HK-2 (cell line): ENCODE measurements around the gene NAT9.

Experiments
- DNase-seq: peaks from one replicate; pipeline ENCODE4 v3.0.0-alpha.2; 2018; ENCODE audit not compliant: unreplicated experiment

NAT9 gene

GRCh38 chr17:74805591-74805991 is 29.4 kb upstream of the NAT9 start:
- no peak for DNase-seq

DNA sequence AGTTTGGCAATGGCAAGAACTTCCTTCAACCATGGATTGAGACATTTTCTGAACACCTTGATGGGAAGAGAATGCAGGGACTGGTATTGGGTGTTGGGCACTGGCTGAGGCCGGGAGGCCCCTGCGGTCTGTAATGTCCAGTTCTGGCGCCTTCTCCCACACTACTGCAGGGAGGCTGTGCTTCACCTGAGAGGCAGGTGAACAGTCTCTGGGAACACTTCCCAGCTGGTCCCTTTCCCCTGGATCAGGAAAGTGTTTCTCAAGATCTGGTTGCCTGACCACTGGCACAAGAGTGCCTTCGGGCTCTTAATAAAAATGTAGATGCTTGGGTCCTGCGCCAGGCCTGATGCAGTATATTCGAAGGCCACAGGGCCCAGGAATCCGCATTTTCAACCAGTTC is 28.5 kb upstream of the NAT9 start:
- no peak for DNase-seq

- no peak for DNase-seq
Measured at GRCh38 chr17:74803971-74804370, 27.8 kb upstream of the NAT9 start.

DNA sequence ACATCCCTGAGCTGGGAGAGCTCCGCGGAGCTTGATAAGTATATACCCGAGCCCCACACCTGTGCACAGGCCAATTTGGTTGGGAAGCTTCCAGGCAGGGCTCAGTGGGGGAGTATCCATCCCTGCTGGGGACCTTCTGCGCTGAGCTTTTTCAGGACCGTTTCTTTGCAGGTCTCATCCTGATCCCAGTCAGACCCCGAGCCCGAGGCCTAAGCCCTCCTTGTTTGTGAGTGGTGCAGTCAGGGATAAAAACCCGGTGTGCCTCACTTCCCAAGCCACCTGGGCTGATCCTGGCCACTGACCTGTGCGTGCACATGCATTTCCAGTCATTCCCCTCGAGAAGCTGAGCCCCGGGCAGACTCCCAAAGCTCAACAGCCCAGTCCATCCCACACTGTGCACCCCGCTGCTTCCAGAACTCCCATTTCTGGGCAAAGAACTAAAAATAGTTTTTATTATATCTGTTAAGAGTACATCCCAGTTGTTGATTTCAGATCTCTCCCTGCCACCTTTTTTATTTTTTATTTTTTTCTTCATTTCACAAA is 27.3 kb upstream of the NAT9 start:
- DNase-seq: no peak

DNA sequence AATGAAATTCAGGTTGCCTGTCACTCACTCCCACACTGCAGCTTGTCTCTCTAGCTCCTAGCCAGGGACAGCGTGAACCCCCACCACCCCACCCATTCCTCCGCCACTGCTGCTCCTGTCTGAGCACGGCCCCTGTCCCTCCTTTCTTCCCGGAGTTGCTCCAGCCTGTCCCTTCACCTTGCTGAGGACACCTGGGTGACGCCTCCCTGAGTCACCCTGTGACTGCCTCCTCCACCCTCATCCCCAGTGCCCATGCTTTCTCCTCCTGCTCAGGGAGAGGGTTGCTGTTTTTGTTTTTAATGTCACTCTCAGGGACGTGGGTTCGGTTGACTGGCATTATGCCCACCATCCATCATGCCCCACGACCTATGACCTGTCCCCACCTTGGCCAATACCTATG is 25.8 kb upstream of the NAT9 start:
- DNase-seq: no peak

DNA sequence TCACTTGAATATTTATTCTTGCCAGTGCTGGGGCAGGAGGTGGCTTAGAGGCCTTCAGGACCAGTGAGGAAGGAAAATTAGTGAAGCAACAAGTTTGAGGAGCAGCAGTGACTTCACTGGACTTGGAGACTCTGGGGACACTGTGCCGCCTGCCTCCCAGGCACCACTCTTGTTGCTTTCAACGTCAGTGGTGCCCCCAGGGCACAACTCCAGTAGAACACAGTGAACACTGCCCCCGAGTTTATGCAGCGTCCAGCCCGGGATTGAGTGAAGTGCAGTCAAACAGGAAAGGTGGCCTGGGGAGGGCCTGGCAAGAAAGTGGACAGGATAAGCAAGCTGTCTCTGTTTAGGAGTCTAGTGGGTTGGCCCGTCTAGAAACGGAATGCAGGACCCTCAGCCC is 24.4 kb upstream of the NAT9 start:
- DNase-seq: no peak

DNA sequence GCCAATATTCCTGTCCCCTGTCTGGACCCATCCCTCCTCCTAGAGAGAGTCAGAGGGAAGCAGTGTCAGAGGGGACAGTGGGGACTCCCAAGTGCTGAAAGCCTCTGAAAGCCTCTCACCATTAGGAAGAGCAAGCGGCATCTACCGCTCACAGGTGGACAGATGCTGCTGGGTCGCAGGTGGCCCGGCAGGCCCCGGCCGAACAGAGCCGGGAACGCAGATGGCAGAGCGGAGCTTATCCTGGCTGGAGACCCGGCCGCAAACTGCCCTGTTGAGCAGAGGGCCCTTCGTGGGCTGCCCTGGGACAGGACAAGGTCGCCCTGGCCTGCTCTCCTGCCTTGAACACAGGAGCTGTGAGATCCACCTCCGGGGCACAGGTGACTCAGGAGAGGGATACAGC is 23.0 kb upstream of the NAT9 start:
- no peak for DNase-seq

DNA sequence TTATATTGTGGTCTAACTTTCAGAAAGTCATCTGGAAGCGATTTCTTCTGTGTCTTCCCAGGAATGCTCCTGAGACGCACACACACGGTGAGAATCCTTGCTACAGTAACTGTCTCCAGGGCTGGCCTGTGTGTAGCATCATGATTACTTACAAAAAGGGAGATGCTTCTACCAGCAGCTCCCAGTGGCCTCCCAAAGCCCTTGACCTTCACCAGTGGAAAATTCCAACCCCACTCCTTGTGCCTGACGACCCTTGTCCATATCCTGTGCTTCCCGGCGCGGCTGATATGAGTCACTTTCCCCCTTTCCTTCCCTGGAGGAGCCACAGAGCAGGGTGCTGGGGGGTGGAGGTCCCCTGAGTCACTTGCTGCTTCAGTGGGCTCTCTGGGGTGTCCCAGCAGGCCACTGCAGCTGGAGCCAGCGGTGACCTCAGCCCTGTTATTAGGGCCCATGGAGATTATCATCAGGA is 22.1 kb upstream of the NAT9 start:
- DNase-seq: peak; percentile 72

DNA sequence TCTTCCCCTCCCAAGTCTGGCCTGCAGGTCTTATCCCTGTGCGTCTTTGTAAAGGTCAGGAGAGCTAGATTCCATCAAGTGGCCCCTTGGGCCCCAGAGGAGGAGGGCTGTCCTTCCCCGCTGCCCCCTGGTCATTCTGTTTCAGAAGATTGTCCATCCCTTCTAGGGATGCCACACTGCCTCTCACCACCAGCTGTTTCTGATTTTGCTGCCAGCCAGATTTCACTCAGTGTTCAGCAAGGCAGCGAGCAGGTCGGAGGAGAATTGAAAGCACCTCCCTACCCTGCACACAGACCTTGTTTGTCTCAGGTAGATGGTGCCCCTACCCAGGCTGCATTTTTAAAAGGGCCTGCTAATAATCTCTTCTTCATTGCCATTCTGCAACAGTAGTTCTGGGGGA is 21.7 kb upstream of the NAT9 start:
- no peak for DNase-seq

- no peak for DNase-seq
Measured at GRCh38 chr17:74796866-74797265, 20.7 kb upstream of the NAT9 start.

DNA sequence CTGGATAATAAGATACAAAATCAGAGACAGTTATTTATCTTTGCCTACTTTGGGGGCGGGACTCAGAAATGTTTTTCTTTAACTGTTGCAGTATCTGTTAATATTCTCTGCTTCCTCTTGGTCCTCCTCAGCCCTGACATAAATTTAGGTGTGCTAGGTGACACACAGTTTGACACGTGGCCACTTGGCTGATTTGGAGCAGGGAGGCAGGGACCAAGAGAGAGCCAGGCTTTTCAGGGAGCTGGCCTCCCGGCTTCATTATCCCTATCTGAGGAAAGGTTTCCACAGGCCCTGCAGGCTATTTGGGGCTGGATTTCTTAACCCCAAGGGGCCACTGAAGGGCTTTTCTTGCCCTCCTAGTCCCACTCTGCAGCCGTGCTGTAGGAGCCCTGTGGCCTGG is 20.1 kb upstream of the NAT9 start:
- no peak for DNase-seq

GRCh38 chr17:74795327-74796020 is 19.3 kb upstream of the NAT9 start:
- DNase-seq: no peak

DNA sequence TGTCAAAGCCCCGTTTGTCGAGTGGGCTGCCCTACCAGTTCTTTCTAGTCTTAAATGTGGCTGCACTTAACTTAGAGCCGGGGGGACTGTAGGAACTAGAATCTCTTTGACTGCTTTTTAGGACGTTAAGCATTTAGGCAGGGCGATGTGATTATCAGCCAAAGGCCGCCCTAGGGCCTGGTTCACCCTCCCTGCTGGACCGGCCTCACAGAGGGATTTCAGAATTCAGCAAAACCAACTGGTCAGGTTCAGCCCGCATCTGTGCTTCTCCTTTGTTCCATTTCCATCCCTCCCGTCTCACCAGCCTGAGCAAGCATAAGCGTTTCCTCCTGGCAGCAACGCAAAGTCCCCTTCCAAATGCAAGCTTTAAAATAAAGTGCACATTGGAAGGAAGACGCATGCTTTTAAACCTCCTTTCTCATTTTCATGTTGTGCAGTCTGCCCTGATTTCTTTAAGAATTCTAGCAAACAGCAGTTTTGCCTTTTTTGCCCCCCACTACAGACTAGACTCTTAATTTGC is 16.5 kb upstream of the NAT9 start:
- DNase-seq: no peak

DNA sequence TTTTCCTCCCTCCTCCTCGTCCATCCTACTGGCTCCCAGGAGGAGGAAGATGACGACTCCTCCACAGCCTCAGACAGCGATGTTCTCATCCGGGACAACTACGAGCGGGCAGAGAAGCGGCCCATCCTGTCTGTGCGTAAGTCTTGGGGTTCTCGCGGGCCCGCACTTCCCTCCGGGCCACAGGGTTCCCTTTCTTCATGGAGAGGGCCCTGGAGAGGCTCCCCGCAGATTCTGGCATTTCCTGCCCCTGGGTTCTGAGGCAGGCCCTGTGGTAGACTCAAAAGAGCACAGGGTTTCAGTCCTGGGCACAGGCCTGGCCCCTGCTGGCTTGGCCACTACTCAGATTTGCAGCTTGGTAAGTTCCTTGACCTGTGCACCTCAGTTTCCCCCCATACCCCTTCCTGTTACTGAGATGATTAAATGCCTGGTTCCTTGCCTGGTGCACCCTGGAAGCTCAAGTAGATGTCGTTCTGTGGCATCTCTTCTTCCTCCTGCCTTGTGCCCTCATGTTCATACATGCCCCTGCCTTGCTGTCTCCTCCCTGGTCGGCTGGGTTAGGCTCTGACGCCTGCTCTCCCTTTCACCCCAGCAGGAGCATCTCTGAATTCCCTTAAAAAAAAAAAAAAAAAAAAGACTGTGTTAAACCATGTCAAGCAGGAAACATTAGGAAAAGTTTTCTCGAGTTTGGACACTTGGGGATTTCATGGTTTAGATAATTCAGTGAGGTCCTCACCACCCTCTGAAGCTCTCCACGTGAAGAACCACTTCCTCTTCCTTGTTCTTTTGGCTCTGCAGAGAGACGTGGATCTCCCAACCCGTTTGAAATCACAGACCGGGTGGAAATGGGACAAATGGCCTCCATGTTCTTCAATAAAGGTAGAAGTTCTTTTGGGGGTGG is 14.3 kb upstream of the NAT9 start:
- no peak for DNase-seq

- no peak for DNase-seq
Measured at GRCh38 chr17:74786431-74787055, 10.4 kb upstream of the NAT9 start.

DNA sequence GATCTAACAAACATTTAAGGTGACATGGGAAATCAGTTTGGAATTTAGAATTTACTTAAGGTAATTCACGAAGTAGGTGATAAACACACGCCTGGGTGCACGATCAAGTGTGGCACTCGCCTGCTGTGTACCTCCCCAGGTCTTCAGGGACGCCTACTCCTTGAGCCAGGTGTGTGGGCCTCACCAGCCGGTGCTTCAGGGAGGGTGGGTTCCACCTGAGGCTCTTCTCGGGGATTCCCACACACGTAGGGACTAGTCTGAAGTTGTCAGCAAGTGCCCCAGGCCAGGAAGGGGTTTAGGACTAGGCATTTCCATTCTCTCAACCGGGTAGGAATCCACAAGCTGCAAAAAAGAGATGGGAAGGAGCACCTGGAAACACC is 9.8 kb upstream of the NAT9 start:
- DNase-seq: no peak

- no peak for DNase-seq
Measured at GRCh38 chr17:74785096-74785980, 9.2 kb upstream of the NAT9 start.

DNA sequence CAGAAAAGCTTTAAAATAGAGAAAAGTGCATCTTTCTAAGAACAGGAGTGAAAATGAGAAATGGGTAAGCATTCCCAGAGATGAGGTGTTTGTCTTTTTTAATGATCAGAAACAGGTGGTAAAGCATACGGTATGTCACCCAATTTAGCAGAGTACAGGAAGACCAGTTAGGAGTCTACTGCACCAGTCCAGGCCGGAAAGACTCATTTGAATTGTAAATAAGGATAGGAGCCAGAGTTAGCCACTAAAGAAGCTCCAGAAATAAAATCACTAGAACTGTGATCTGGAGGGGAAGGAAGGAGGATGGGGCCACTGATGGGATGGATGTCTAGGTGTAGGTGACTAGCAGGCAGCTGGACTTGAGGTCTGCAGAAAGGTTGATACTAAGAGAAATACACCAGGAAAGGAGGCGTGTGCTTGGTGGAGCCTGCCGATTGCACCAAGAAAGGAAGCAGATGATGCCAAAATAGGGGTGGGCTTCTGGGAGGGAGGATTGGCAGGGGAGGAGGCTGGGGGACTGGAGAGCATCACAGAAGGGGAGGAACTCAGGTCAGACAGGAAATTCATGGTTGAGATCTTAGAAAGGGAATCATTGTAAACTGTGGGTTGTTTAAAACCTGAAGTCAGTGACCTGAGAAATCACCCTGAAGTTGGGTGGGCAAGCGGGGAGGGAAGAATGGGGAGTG is 8.1 kb upstream of the NAT9 start:
- DNase-seq: no peak

GRCh38 chr17:74782571-74782970 is 6.4 kb upstream of the NAT9 start:
- DNase-seq: no peak

DNA sequence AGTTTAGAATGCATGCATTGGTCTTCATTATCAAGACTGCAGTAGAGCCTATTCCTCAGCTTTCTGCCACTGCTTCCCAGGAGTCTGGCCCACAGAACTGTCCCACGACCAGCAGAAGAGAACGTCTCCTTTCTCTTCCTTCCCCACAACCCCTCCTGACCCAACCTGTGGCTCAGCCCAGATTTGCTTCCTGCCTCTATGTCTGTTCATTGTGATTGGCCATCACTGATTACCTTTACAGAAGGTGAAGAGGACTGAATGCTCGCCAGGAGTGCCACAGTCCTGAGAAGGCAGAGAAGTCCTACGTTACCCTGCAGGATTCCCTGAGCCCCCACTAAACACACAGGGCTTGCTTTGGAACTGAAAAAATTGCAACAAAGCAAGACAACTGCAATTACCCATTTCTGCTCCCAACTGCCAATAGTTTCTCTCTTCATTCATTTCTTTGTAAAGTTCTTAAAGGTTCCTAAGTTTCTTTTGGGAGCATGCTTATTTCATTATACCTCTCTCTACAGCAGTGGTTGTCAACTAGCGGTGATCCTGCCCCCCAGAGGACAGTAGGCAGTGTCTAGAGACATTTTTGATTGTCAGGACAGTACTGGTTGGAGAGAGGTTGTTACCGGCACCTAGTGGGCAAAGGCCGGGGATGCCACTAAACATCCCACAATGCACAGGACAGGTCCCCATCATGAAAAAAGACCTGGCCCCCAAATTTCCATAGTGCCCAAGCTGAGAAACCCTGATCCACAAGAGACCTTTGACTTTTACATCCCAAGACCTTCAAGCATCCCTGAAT is 4.5 kb upstream of the NAT9 start:
- peak; percentile 38 for DNase-seq
